Fibroblast of lung (primary cell): ENCODE results near the gene IZUMO2. TPM values are rescaled to one million over a fixed set of nuclear protein-coding genes. Genes with fewer than 3 reads are reported as not detected.

Experiments used
- DNase-seq, 2 donors: peaks; one replicate each; pipeline versions ENCODE4 v3.0.0 to v3.0.0-alpha.2; 2010; ENCODE audit warnings: low read depth in 2 of 2
- H2AFZ ChIP-seq: 2 replicates; pipeline ENCODE4 v1.5.1; 2012; ENCODE audit warnings: low read length, control low read depth, inconsistent platforms
- H3K27ac ChIP-seq: 2 replicates; pipeline ENCODE4 v1.5.1; 2011; ENCODE audit warnings: low read length, control low read depth; ENCODE audit not compliant: insufficient read depth
- H3K27me3 ChIP-seq: 2 replicates; pipeline ENCODE4 v1.5.1; 2011; ENCODE audit warnings: mild to moderate bottlenecking, low read length; ENCODE audit not compliant: control insufficient read depth, insufficient read depth
- H3K36me3 ChIP-seq: 2 replicates; pipeline ENCODE4 v1.5.1; 2011; ENCODE audit warnings: low read length; ENCODE audit not compliant: control insufficient read depth, insufficient read depth
- H3K4me1 ChIP-seq: 2 replicates; pipeline ENCODE4 v1.5.1; 2011; ENCODE audit warnings: low read length; ENCODE audit not compliant: control insufficient read depth, insufficient read depth; ENCODE audit errors: extremely low read depth
- H3K4me2 ChIP-seq: 2 replicates; pipeline ENCODE4 v1.5.1; 2011; ENCODE audit warnings: low read length, control low read depth; ENCODE audit not compliant: insufficient read depth; ENCODE audit errors: extremely low read depth
- H3K4me3 ChIP-seq, 4 experiments: fragments of 200-600 bp in 1 of 4; sonication (generic) in 1 of 4; replicated peaks in 1 of 4; 2 replicates each; pipeline ENCODE4 v1.5.1; 2011 to 2016; ENCODE audit warnings: low read length in 4 of 4, low read depth in 3 of 4, mild to moderate bottlenecking in 3 of 4, control low read depth in 2 of 4, inconsistent platforms in 1 of 4, mixed read lengths in 1 of 4; ENCODE audit not compliant: insufficient read depth in 1 of 4; ENCODE audit errors: control extremely low read depth in 1 of 4
- H3K79me2 ChIP-seq: 2 replicates; pipeline ENCODE4 v1.5.1; 2012; ENCODE audit warnings: mild to moderate bottlenecking, low read length, inconsistent platforms; ENCODE audit not compliant: control insufficient read depth, insufficient read depth
- H3K9ac ChIP-seq: 2 replicates; pipeline ENCODE4 v1.5.1; 2011; ENCODE audit warnings: mild to moderate bottlenecking, low read length, control low read depth; ENCODE audit not compliant: insufficient read depth
- H3K9me3 ChIP-seq: 2 replicates; pipeline ENCODE4 v1.5.1; 2012; ENCODE audit warnings: low read depth, low read length; ENCODE audit not compliant: control insufficient read depth, insufficient read depth
- H4K20me1 ChIP-seq: 2 replicates; pipeline ENCODE4 v1.5.1; 2011; ENCODE audit warnings: low read length; ENCODE audit not compliant: control insufficient read depth, insufficient read depth; ENCODE audit errors: extremely low read depth
- EZH2 ChIP-seq: IDR thresholded peaks from 2 replicates; pipeline ENCODE4 v1.5.1; 2012; ENCODE audit warnings: low read length, control low read depth, mild to moderate bottlenecking; ENCODE audit errors: missing control alignments
- polyA plus RNA-seq, 2 donors: library from polyadenylated mRNA; depleted of rRNA in 1 of 2; stranded (reverse) in 1 of 2; unstranded in 1 of 2; fragments of >200 nt; gene quantifications; 2 replicates each; pipeline ENCODE4 v1.2.1, GENCODE V29; 2011 to 2012; ENCODE audit warnings: missing spikeins in 1 of 2
- total RNA-seq: library from RNA; depleted of rRNA; stranded (reverse); fragments of >200 nt; gene quantifications from 2 replicates; pipeline ENCODE4 v1.2.1, GENCODE V29; 2014
- TF ChIP-seq, protein P1 (sequence below), 2 donors: IDR thresholded peaks in 1 of 2; conservative IDR thresholded peaks in 1 of 2; 1 replicate in 1 of 2; 2 replicates in 1 of 2; pipeline ENCODE4 v1.5.1; 2011 to 2012; ENCODE audit warnings: low read length in 2 of 2, control low read depth in 1 of 2, inconsistent platforms in 1 of 2, low read depth in 1 of 2, mild to moderate bottlenecking in 1 of 2

IZUMO2 gene
- total and polyA plus RNA-seq, 2 donors (not counting 1 experiment from before 2014, with no cell fraction given): not detected

DNA sequence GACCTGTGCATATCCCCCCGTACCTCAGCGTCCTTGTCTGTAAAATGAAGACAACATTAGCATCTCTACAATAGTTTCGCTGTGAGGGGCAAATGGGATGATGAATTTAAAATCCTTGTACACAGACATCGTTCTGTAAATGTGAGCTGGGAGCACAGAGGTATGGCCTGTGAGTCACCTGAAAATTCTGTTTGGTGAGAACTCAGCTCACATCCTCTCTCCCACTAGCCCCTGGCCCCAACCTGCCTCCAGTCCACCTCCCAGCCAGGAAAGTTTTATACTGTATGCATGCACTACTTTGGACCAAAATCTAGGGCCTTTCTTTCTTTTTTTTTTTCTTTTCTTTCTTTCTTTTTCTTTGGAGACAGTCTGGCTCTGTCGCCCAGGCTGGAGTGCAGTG lies 8.7 kb upstream of the IZUMO2 start:
- Histone ChIP-seq H3K36me3 (no peaks in the 10 kb centered on the region), H3K4me3 (no peak overlapping the region), H3K9me3 (no peaks in the 10 kb centered on the region), H3K79me2 (no peaks in the 10 kb centered on the region), H3K27ac (no peak overlapping the region), H3K4me2 (no peak overlapping the region), H3K27me3 (no peaks in the 10 kb centered on the region), H3K9ac (no peak overlapping the region), H3K4me1 (no peaks in the 10 kb centered on the region), H4K20me1 (no peaks in the 10 kb centered on the region), H2AFZ (no peak overlapping the region)
- TF ChIP-seq, protein P1, sequence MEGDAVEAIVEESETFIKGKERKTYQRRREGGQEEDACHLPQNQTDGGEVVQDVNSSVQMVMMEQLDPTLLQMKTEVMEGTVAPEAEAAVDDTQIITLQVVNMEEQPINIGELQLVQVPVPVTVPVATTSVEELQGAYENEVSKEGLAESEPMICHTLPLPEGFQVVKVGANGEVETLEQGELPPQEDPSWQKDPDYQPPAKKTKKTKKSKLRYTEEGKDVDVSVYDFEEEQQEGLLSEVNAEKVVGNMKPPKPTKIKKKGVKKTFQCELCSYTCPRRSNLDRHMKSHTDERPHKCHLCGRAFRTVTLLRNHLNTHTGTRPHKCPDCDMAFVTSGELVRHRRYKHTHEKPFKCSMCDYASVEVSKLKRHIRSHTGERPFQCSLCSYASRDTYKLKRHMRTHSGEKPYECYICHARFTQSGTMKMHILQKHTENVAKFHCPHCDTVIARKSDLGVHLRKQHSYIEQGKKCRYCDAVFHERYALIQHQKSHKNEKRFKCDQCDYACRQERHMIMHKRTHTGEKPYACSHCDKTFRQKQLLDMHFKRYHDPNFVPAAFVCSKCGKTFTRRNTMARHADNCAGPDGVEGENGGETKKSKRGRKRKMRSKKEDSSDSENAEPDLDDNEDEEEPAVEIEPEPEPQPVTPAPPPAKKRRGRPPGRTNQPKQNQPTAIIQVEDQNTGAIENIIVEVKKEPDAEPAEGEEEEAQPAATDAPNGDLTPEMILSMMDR (conservative IDR thresholded peaks at IDR 0.05 in 1 of 2, IDR thresholded peaks at IDR 0.05 in 1 of 2; ENCODE audit: low read depth in 1 of 2, low read length in 2 of 2): no peak
- no peak for TF ChIP-seq EZH2
- no peak for DNase-seq

DNA sequence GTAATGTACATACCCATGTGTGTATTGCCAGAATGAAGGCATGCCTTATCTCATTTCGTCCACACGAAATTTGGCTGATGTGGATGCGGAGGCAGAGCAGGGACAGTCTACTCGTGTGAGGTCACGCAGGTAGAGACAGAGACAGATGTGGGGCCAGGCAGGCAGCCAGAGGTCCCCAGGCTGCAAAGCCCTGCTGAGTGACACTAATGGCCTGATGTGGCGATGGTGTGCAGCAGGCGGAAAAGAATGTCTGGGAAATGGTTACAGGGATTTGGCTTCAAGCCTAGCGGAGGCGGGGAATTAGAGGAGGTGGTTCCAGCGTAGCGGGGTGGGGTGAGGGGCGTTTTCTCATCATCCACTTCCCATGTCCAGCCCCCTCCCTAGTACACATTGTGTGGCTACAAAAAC lies 4.2 kb upstream of the IZUMO2 start:
- Histone ChIP-seq H3K4me3 (no peak overlapping the region), H3K27ac (no peak overlapping the region), H3K4me1 (no peaks in the 10 kb centered on the region), H3K36me3 (no peaks in the 10 kb centered on the region), H3K79me2 (no peaks in the 10 kb centered on the region), H3K9ac (no peak overlapping the region), H3K27me3 (no peaks in the 10 kb centered on the region), H3K9me3 (no peaks in the 10 kb centered on the region), H2AFZ (no peak overlapping the region), H3K4me2 (no peak overlapping the region), H4K20me1 (no peaks in the 10 kb centered on the region)
- no peak for DNase-seq
- no peak for TF ChIP-seq EZH2
- TF ChIP-seq, protein P1 (conservative IDR thresholded peaks at IDR 0.05 in 1 of 2, IDR thresholded peaks at IDR 0.05 in 1 of 2; ENCODE audit: low read depth in 1 of 2, low read length in 2 of 2): no peak

DNA sequence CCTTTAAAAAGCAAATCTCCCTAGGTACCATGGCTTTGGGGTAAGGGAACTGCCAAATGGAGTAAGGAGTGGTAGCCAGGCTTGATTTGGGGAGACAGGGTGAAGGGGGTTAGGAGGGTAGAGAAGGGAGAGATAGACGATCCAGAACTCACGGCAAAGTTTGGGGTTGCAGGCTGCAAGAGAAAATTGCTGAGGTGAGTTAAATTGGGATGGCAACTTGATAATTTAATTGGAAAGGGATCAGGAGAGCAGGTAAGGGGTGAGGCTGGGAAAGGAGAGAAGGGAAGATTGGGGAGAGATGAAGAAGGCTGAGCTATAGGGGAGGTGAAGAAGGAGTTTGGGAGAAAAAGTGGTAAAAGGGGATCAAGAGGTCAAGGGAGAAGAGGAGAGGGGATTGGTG lies 4.0 kb downstream of the IZUMO2 start:
- DNase-seq: no peak
- no peak for TF ChIP-seq EZH2
- TF ChIP-seq, protein P1 (conservative IDR thresholded peaks at IDR 0.05 in 1 of 2, IDR thresholded peaks at IDR 0.05 in 1 of 2; ENCODE audit: low read depth in 1 of 2, low read length in 2 of 2): no peak
- H3K4me3 ChIP-seq: no peak overlapping the region
- no peak overlapping the region for H3K4me2 ChIP-seq
- H3K9me3 ChIP-seq: no peaks in the 10 kb centered on the region
- no peak overlapping the region for H2AFZ ChIP-seq
- no peaks in the 10 kb centered on the region for H3K79me2 ChIP-seq
- no peaks in the 10 kb centered on the region for H4K20me1 ChIP-seq
- H3K36me3 ChIP-seq: no peaks in the 10 kb centered on the region
- H3K27ac ChIP-seq: no peak overlapping the region
- no peaks in the 10 kb centered on the region for H3K27me3 ChIP-seq
- no peaks in the 10 kb centered on the region for H3K4me1 ChIP-seq
- H3K9ac ChIP-seq: no peak overlapping the region
